Neural progenitor cell (in vitro differentiated cells): ENCODE results near the gene UBE2V1. TPM values are rescaled to one million over a fixed set of nuclear protein-coding genes. Genes with fewer than 3 reads are reported as not detected.

ENCODE experiments used
- DNase-seq: peaks from one replicate; pipeline ENCODE4 v3.0.0-alpha.2; 2016; ENCODE audit warnings: low spot score
- H2AFZ ChIP-seq: fragments of 200-600 bp; sonication (generic); replicated peaks from 2 replicates; pipeline ENCODE4 v1.6.1; 2016; ENCODE audit warnings: antibody characterized with exemption
- H3F3A ChIP-seq: fragments of 200-600 bp; sonication (generic); 2 replicates; pipeline ENCODE4 v1.6.1; 2016; ENCODE audit warnings: antibody characterized with exemption, low read depth
- H3K27ac ChIP-seq: fragments of 200-600 bp; sonication (generic); 2 replicates; pipeline ENCODE4 v1.5.1; 2016; ENCODE audit warnings: mild to moderate bottlenecking
- H3K27me3 ChIP-seq: fragments of 200-600 bp; sonication (generic); 2 replicates; pipeline ENCODE4 v1.6.1; 2016; ENCODE audit warnings: mild to moderate bottlenecking, moderate library complexity
- H3K36me3 ChIP-seq: fragments of 200-600 bp; sonication (generic); 2 replicates; pipeline ENCODE4 v1.5.1; 2016
- H3K4me1 ChIP-seq: fragments of 200-600 bp; sonication (generic); 2 replicates; pipeline ENCODE4 v1.6.1; 2016; ENCODE audit warnings: mixed run types
- H3K4me2 ChIP-seq: fragments of 200-600 bp; sonication (generic); 2 replicates; pipeline ENCODE4 v1.6.1; 2016
- H3K4me3 ChIP-seq: fragments of 200-600 bp; sonication (generic); 2 replicates; pipeline ENCODE4 v1.5.1; 2016
- H3K79me2 ChIP-seq: fragments of 200-600 bp; sonication (generic); 2 replicates; pipeline ENCODE4 v1.6.1; 2016; ENCODE audit warnings: low read depth
- H3K9ac ChIP-seq: fragments of 200-600 bp; sonication (generic); 2 replicates; pipeline ENCODE4 v1.6.1; 2016
- H3K9me3 ChIP-seq: fragments of 200-600 bp; sonication (generic); 2 replicates; pipeline ENCODE4 v1.5.1; 2016; ENCODE audit warnings: low read depth
- H4K20me1 ChIP-seq: fragments of 200-600 bp; sonication (generic); 2 replicates; pipeline ENCODE4 v1.6.1; 2016; ENCODE audit warnings: low read depth
- H3K27ac Mint-ChIP-seq: 3 replicates; pipeline ENCODE4 v1.8.0; 2021; ENCODE audit warnings: mixed read lengths
- H3K27me3 Mint-ChIP-seq: 2 replicates; pipeline ENCODE4 v1.8.0; 2022; ENCODE audit warnings: low read depth, mild to moderate bottlenecking, inconsistent platforms, moderate library complexity, mixed read lengths; ENCODE audit not compliant: insufficient read depth
- H3K36me3 Mint-ChIP-seq: 3 replicates; pipeline ENCODE4 v1.8.0; 2021; ENCODE audit warnings: mixed read lengths
- H3K4me1 Mint-ChIP-seq: 3 replicates; pipeline ENCODE4 v1.8.0; 2021; ENCODE audit warnings: mixed read lengths
- H3K4me3 Mint-ChIP-seq: 3 replicates; pipeline ENCODE4 v1.8.0; 2021; ENCODE audit warnings: mild to moderate bottlenecking, moderate library complexity, mixed read lengths
- H3K9me3 Mint-ChIP-seq: 3 replicates; pipeline ENCODE4 v1.8.0; 2020; ENCODE audit warnings: mixed read lengths
- EZH2 ChIP-seq: fragments of 200-600 bp; sonication (generic); IDR thresholded peaks from 2 replicates; pipeline ENCODE4 v1.6.1; 2017; ENCODE audit warnings: antibody characterized with exemption, mild to moderate bottlenecking, moderate library complexity
- EZH2phosphoT487 ChIP-seq: fragments of 200-600 bp; sonication (generic); IDR thresholded peaks from 2 replicates; pipeline ENCODE4 v1.6.1; 2017; ENCODE audit warnings: antibody characterized with exemption
- total RNA-seq: library from RNA; depleted of rRNA; stranded (reverse); fragments of >200 nt; gene quantifications from 2 replicates; pipeline ENCODE4 v1.2.3, GENCODE V29; 2015; ENCODE audit warnings: low replicate concordance
- TF ChIP-seq, protein P1 (sequence below): fragments of 200-600 bp; sonication (generic); IDR thresholded peaks from 2 replicates; pipeline ENCODE4 v1.5.1; 2017; ENCODE audit warnings: antibody characterized with exemption, mild to moderate bottlenecking

UBE2V1 gene
- total RNA-seq, 1 donor from 2014 or later = 143 TPM

DNA sequence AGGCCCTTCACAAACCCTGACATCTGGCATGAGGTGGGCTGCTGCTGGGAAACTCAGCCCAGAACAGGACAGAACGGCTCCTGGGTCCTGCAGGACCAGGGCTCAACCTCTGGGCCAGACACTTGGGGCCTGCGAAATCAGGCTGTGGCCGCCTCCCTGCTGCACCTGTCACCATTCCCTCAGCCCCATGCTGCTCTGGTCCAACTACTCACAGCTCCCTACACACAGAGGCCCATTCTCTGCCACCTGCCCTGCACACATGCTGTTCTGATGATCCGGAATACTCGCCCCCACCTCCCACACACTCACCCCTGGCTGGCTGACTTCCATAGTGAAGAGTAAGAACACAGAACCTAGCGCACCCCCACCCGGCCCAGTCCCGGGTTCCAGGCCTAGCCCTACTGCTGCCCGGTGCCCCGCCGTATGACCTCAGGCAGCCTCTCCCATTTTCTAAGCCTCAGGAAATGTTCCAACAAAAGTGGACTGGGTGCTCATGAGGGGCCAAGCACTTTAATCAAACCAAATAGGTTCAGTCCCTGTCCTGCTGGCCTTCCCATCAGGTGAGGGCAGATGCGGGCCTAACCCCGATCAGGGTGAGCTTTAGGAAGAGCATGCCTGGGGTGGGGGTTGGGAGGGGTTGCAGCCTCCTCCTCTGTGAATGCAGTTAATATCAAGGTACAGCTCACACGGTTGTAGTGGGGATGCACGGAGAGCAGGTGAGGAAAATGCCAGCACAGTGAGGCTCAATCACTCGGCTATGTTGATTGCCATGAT, 36.7 kb upstream of the UBE2V1 start:
- TF ChIP-seq, protein P1, sequence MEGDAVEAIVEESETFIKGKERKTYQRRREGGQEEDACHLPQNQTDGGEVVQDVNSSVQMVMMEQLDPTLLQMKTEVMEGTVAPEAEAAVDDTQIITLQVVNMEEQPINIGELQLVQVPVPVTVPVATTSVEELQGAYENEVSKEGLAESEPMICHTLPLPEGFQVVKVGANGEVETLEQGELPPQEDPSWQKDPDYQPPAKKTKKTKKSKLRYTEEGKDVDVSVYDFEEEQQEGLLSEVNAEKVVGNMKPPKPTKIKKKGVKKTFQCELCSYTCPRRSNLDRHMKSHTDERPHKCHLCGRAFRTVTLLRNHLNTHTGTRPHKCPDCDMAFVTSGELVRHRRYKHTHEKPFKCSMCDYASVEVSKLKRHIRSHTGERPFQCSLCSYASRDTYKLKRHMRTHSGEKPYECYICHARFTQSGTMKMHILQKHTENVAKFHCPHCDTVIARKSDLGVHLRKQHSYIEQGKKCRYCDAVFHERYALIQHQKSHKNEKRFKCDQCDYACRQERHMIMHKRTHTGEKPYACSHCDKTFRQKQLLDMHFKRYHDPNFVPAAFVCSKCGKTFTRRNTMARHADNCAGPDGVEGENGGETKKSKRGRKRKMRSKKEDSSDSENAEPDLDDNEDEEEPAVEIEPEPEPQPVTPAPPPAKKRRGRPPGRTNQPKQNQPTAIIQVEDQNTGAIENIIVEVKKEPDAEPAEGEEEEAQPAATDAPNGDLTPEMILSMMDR = no peak
- TF ChIP-seq EZH2 (no peak), EZH2phosphoT487 (no peak)
- Mint-ChIP-seq H3K4me3 (no peak overlapping the region), H3K27ac (no peak overlapping the region), H3K9me3 (no peaks in the 10 kb centered on the region), H3K4me1 (peaks cover 47% of the 10 kb centered on the region), H3K36me3 (peaks cover 12% of the 10 kb centered on the region), H3K27me3 (peaks cover 8% of the 10 kb centered on the region)
- H3K4me3 ChIP-seq = no peak overlapping the region
- DNase-seq = no peak
- H3K4me2 ChIP-seq = no peak overlapping the region
- H3K9ac ChIP-seq = no peak overlapping the region
- no peaks in the 10 kb centered on the region for H3K27me3 ChIP-seq
- no peak overlapping the region for H2AFZ ChIP-seq
- H3K9me3 ChIP-seq = no peaks in the 10 kb centered on the region
- H3K4me1 ChIP-seq = peaks cover 21% of the 10 kb centered on the region
- peaks cover 33% of the 10 kb centered on the region for H4K20me1 ChIP-seq
- no peak overlapping the region for H3K27ac ChIP-seq
- H3F3A ChIP-seq = peaks cover 7% of the 10 kb centered on the region
- H3K79me2 ChIP-seq = peaks cover 56% of the 10 kb centered on the region
- H3K36me3 ChIP-seq = no peaks in the 10 kb centered on the region

DNA sequence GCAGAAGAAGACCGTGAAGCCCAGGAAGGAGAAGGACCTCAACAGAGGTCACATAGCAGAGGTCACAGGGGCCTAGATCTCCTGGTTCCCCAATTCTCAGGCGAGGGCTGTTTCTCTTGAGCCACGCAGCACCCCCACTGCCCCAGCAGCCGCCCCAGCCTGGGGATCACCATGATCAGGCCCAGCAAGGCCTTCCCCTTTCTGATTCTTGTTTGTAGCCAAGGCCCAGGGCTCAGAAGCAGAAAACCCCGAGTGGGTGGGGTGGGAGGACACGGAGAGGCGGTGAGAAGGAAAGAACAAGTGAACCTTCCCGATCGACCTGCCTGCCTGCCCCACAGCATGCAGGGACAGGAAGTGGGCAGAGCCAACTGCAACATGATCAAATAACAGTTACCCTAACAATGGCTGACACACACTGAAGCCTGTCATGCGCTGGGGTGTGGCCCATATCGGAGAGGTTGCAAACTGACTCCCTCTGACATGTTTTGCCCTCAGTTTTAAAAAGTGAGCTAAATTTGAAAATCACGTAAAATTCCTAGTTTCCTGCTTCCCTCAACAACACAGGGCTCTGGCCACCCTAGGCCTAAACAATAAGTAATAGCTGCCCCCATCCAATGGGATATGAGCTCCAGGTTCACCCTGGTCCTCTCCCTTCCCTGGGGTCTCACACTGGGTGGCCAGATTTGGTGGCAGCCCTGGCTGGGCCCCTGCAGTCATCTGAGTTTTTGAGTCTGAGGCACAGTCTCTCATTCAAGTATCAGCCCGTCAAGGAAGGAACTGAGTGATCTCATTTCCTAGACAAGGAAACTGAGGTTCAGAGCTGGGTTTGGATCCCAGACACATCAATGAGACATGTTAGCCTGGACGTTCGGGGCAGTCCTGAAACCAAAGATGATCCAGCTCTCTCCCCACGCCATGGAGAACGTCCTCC, 34.0 kb upstream of the UBE2V1 start:
- peak overlapping the region; percentile 50 for H3K4me2 ChIP-seq

DNA sequence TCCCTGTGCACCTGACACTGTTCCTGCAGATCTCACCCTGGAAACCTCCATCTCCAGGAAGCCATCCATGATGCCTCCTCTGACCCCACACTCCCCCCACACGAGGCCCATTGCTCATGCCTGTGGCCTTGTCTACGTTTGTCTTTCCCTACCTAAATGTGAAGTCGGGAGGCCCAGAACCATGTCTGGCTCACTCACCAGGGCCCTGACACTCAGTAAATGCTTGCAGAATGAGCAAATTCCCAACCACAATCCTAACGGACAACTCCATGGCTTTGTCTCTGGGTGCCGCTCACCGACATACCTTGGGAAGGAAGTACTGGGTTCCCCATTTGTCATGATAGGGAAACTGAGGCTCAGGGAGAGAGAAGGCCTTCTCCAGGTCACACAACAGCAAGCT, 33.3 kb upstream of the UBE2V1 start:
- no peak overlapping the region for H3K4me2 ChIP-seq

More for the DNA sequence above, 34.0 kb upstream of the UBE2V1 start:
- Histone ChIP-seq H3K4me1 (peaks cover 13% of the 10 kb centered on the region), H3K4me3 (no peak overlapping the region), H3K79me2 (peaks cover 46% of the 10 kb centered on the region), H3K27ac (no peak overlapping the region), H3F3A (no peaks in the 10 kb centered on the region), H3K9ac (no peak overlapping the region), H4K20me1 (peaks cover 36% of the 10 kb centered on the region), H3K36me3 (no peaks in the 10 kb centered on the region), H3K27me3 (no peaks in the 10 kb centered on the region), H2AFZ (no peak overlapping the region), H3K9me3 (no peaks in the 10 kb centered on the region)
- Mint-ChIP-seq H3K27me3 (peaks cover 8% of the 10 kb centered on the region), H3K27ac (peak overlapping the region; percentile 90), H3K9me3 (no peaks in the 10 kb centered on the region), H3K36me3 (peaks cover 21% of the 10 kb centered on the region), H3K4me1 (peaks cover 31% of the 10 kb centered on the region), H3K4me3 (no peak overlapping the region)
- TF ChIP-seq EZH2 (no peak), EZH2phosphoT487 (no peak)
- TF ChIP-seq, protein P1 = no peak
- DNase-seq = peak; percentile 46

More for the DNA sequence above, 33.3 kb upstream of the UBE2V1 start:
- Mint-ChIP-seq H3K27me3 (peaks cover 7% of the 10 kb centered on the region), H3K4me1 (peaks cover 26% of the 10 kb centered on the region), H3K27ac (peak overlapping the region; percentile 5), H3K36me3 (peaks cover 23% of the 10 kb centered on the region), H3K9me3 (no peaks in the 10 kb centered on the region), H3K4me3 (no peak overlapping the region)
- Histone ChIP-seq H3K4me1 (peaks cover 11% of the 10 kb centered on the region), H3K36me3 (no peaks in the 10 kb centered on the region), H3K79me2 (peaks cover 40% of the 10 kb centered on the region), H3K4me3 (no peak overlapping the region), H4K20me1 (peaks cover 41% of the 10 kb centered on the region), H3F3A (no peaks in the 10 kb centered on the region), H3K9ac (no peak overlapping the region), H2AFZ (no peak overlapping the region), H3K27ac (no peak overlapping the region), H3K27me3 (no peaks in the 10 kb centered on the region), H3K9me3 (no peaks in the 10 kb centered on the region)
- TF ChIP-seq EZH2 (no peak), EZH2phosphoT487 (no peak)
- TF ChIP-seq, protein P1 = no peak
- DNase-seq = no peak
